Mucosa of rectum (tissue), 2 donors: ENCODE results near the gene NMT1.

Experiments used
- H3K27ac ChIP-seq, 2 donors: one replicate each; pipeline ENCODE4 v1.7.0; 2013; ENCODE audit warnings: inconsistent platforms in 2 of 2, low read depth in 2 of 2, low read length in 2 of 2
- H3K27me3 ChIP-seq, 2 donors: one replicate each; pipeline ENCODE4 v1.7.0; 2013; ENCODE audit warnings: low read length in 2 of 2; ENCODE audit not compliant: control insufficient read depth in 2 of 2, insufficient read depth in 2 of 2
- H3K36me3 ChIP-seq, 2 donors: one replicate each; pipeline ENCODE4 v1.7.0; 2013; ENCODE audit warnings: low read length in 2 of 2; ENCODE audit not compliant: control insufficient read depth in 2 of 2, insufficient read depth in 2 of 2
- H3K4me1 ChIP-seq, 2 donors: one replicate each; pipeline ENCODE4 v1.7.0; 2013; ENCODE audit warnings: low read length in 2 of 2, mild to moderate bottlenecking in 1 of 2; ENCODE audit not compliant: control insufficient read depth in 2 of 2, insufficient read depth in 2 of 2
- H3K4me3 ChIP-seq, 2 donors: one replicate each; pipeline ENCODE4 v1.7.0; 2013; ENCODE audit warnings: low read length in 2 of 2
- H3K9ac ChIP-seq, 2 donors: one replicate each; pipeline ENCODE4 v1.7.0; 2013; ENCODE audit warnings: low read length in 2 of 2, low read depth in 1 of 2, mild to moderate bottlenecking in 1 of 2
- H3K9me3 ChIP-seq, 2 donors: one replicate each; pipeline ENCODE4 v1.7.0; 2013; ENCODE audit warnings: low read length in 2 of 2; ENCODE audit not compliant: control insufficient read depth in 2 of 2
- donor health status: healthy.
- donor health status: Normal muscosa, but diverticular disease.

The NMT1 gene

DNA sequence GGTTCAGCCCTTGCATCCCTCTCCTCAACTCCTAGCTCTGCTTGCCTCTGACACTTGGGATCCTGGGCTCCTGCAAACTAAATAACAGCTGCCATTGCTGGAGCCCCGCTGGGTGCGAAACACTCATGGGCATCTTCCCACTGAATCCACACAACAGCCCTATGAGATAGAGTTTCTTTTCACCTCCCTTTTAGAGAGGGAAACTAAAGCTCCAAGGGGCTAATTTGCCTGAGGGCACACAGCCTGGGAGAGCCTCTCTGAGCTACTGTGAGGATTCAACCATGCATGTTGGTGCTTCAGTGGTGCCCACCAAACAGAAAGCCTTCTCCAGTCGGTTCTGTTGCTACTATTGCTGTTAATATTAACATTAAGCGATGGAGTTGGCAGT is 78.4 kb downstream of the NMT1 start:
- Histone ChIP-seq H3K27ac (no peak overlapping the region), H3K36me3 (peaks cover 0 to 3% of the 10 kb centered on the region in 2 donors), H3K27me3 (no peaks in the 10 kb centered on the region), H3K9ac (no peak overlapping the region), H3K9me3 (no peaks in the 10 kb centered on the region), H3K4me3 (no peak overlapping the region), H3K4me1 (peaks cover 17 to 26% of the 10 kb centered on the region in 2 donors)

DNA sequence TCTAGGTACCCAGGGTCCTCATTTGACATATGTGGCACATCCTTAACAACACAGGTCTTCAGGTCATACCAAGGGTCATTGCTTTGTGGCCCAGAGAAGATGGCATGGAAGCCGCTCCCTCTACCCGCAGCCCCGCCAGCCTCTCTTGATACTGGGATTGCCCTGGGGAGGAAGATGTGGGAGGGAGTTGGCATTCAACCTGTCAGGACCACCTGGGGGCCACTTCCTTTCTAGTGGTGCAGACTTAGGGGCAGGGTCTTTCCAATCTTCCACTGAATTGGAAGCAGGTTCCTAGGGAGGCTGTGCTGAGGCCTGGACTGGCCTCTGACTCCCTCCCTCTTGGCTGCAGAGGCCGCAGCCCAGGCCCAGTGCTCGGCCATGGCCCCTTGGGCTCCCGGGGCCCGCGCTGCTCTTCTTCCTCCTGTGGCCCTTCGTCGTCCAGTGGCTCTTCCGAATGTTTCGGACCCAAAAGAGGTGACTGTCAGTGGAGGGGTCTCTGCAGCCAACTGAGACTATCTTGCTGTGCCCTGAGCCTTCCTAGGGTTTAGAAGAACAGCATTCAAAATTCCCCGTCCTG is 82.1 kb downstream of the NMT1 start:
- H3K36me3 ChIP-seq = peaks cover 0 to under 1% of the 10 kb centered on the region in 2 donors
- H3K9me3 ChIP-seq = no peaks in the 10 kb centered on the region
- H3K4me3 ChIP-seq = no peak overlapping the region
- H3K27me3 ChIP-seq = no peaks in the 10 kb centered on the region
- H3K4me1 ChIP-seq = peaks cover 21 to 27% of the 10 kb centered on the region in 2 donors
- H3K9ac ChIP-seq = peak overlapping the region in 1 of 2 donors; percentile 77
- peak overlapping the region; percentile 82 to 87 for H3K27ac ChIP-seq

DNA sequence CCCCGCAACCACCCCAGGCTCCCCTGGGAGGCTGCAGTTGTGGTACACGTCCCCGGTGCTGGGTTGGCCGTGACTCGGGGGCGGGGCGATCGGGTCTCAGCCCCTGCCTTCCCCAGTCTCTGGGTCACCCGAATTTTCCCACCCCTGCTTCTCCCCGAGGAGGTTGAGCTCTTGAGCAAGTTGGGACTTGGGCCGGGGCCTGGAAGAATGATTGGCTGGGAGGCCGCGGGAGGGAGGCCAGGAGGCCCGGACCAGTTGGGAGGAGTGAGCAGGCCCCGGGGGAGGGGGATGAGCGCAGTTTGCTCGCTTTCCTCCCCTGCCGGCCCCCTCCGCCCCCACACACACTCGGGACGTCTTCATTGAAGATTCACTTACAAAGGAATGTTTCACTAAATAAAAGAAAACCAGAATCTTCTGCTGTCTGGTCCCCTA is 82.7 kb downstream of the NMT1 start:
- Histone ChIP-seq H3K4me1 (peaks cover 25 to 30% of the 10 kb centered on the region in 2 donors), H3K27ac (peak overlapping the region; percentile 82 to 87), H3K36me3 (no peaks in the 10 kb centered on the region), H3K9ac (peak overlapping the region; percentile 52 to 77), H3K4me3 (peak overlapping the region; percentile 20 to 56), H3K9me3 (no peaks in the 10 kb centered on the region), H3K27me3 (no peaks in the 10 kb centered on the region)

DNA sequence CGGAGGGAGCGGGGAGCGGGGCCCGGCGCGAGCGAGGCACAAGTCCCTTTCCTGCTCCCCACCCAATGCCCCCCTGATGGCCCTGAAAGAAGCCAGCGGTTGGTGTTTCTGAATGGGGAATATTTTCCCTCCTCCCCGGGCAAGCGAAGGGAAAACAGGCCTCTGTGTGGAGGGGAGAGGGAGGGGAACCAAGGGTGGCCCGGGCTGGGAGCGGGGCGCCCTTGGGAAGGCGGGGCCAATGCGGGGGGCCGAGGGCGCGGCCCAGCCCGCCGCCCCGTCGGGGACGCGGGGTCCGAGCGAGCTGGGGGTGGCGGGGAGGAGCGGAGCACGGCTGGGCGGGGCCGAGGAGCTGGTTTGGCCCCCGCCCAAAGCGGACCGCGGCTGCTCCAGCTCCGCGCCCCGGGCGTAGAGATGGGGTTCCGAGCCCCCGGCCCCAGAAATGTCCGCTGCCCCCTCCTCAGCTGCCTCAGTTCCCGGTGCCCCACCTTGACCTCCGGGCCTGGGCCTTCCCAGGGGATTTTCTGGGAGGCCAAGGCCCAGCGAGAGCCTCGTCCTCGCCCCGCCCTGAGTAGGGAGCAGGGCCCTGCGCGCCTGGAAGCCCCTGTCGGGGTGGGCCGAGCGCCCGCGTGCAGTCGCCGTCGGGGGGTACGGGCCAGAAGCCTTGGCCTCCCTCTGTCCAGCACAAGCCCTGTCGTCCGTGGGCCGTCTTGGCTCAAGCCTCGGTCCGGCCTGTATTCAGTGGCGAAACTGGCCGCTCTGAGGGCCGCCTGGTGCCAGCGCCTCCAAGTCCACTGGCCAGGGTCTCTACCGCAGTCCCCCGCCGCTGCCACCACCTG is 83.3 kb downstream of the NMT1 start:
- peaks cover 26 to 36% of the 10 kb centered on the region in 2 donors for H3K4me1 ChIP-seq
- H3K27me3 ChIP-seq = no peaks in the 10 kb centered on the region
- H3K9me3 ChIP-seq = no peaks in the 10 kb centered on the region
- H3K27ac ChIP-seq = peak overlapping the region; percentile 82 to 87
- peak overlapping the region; percentile 52 to 77 for H3K9ac ChIP-seq
- peak overlapping the region; percentile 20 to 56 for H3K4me3 ChIP-seq
- no peaks in the 10 kb centered on the region for H3K36me3 ChIP-seq

DNA sequence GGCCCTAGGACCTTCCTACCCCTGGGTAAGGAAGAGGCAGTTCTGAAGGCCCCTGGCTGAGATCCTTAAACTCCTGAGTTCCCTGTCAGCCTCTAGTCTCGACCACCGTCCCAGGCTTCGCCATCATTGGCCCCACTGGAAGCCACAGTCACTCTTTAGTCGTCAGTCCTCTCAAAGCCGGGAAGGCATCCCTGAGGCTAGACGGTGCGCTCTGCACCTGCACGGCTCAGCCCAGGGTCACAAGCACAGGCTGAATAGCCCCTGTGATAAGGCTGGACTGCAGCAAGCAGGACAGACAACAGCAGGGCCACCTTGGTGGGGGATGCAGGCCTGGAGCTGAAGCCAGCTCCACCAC is 83.9 kb downstream of the NMT1 start:
- H3K9ac ChIP-seq = peak overlapping the region; percentile 4 to 77
- no peaks in the 10 kb centered on the region for H3K9me3 ChIP-seq
- H3K27me3 ChIP-seq = no peaks in the 10 kb centered on the region
- H3K4me1 ChIP-seq = peaks cover 26 to 36% of the 10 kb centered on the region in 2 donors
- H3K4me3 ChIP-seq = peak overlapping the region in 1 of 2 donors; percentile 20
- H3K36me3 ChIP-seq = no peaks in the 10 kb centered on the region
- H3K27ac ChIP-seq = peak overlapping the region; percentile 82 to 87

DNA sequence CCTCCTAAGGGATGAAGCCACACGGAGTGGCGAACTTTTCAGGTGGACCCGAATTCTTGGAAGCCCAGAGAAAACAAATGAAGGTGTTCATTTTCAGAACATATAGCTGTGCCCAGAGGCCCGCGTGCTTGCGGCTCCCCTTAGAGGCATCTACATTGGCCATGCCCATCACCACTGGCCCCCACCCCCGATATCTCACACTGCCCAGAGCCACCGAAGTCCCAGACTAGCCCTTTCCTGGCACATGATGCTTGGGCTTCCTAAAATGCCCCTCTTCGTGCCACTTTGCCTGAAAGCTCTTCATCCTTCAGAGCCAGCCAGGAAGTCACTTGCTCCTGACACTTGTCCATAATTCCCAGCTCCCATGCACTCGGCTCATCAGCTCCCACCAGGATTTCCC is 85.0 kb downstream of the NMT1 start:
- H3K4me1 ChIP-seq = peaks cover 32 to 37% of the 10 kb centered on the region in 2 donors
- no peak overlapping the region for H3K9ac ChIP-seq
- no peaks in the 10 kb centered on the region for H3K9me3 ChIP-seq
- no peaks in the 10 kb centered on the region for H3K36me3 ChIP-seq
- H3K27ac ChIP-seq = peak overlapping the region; percentile 98
- H3K27me3 ChIP-seq = no peaks in the 10 kb centered on the region
- peak overlapping the region in 1 of 2 donors; percentile 90 for H3K4me3 ChIP-seq

DNA sequence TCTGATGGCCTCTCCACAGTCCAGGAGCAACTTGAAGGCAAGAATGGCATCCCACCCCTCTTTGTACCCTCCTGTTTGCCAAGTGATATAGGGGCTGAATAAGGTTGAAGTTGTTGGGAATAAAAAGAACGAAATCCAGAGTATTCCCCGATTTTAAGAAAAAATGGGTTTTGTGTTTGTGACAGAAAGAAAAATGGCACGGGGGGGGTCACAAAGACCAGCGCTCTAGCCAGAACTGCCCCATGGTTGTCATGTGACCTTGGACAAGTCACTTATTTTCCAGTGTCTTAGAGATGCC is 85.4 kb downstream of the NMT1 start:
- H3K9me3 ChIP-seq = no peaks in the 10 kb centered on the region
- peak overlapping the region; percentile 98 for H3K27ac ChIP-seq
- H3K4me3 ChIP-seq = peak overlapping the region; percentile 90 to 95
- H3K4me1 ChIP-seq = peaks cover 32 to 41% of the 10 kb centered on the region in 2 donors
- no peaks in the 10 kb centered on the region for H3K27me3 ChIP-seq
- peak overlapping the region in 1 of 2 donors; percentile 90 for H3K9ac ChIP-seq
- no peaks in the 10 kb centered on the region for H3K36me3 ChIP-seq

DNA sequence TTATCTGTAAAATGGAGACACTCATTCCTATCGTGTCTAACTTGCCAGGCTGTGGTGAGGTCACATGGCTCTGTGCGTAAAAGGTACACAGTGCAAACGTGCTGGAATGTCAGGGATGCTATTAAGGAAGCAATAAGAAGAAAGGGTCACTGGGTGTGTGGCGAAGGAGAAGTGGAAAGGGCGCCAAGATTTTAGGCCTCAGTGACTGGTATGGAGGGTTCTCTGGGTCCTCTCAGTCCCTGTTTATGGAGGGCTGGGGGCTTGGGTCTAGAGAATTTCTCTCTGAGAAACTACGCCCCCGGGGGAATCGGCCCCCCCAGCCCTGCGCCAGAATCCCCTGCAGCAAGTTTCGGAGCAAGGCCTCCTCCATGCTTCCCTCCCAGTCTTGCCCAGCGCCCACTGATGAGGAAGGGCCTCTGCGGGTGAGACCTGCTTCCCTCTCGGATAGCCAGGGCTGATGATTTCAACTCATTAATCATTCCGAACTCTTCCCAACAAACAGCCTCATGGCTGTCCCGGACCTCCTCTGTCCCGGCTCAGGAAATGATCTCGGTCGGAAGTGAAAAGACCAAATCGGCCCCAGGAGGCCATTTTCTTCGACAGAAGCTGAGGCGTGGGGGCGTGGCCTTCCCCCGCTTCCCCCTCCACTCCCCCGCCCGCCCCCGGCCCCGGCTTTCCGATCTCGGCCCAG is 85.9 kb downstream of the NMT1 start:
- H3K9ac ChIP-seq = peak overlapping the region; percentile 90

DNA sequence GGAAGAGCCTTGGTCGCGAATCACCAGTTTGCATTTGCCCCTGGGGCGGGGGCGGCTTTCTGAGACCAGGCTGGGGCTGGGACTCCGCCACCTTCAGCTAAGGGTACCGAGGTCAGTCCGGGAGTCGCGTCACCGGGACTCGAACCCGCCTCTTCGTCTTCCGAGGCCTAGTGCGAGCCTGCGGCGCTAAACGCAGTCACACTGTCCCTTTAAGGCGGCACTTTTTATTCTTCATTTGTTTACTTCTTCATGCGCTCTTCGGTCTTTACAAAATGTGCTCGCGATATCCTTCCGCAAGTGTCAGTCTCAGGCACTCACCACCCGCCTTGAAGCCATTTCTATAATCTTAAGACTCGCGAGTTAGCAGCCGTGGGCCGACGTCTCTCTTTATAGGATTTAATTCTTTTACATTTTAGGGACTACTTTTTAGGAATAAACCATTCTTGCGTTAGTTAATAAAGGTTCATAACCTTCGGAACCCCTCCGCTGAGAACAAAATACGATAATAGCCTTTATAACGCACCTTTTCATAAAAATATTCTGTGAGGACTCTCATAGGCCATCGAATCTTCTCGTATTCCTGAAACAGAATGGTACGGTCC is 86.6 kb downstream of the NMT1 start:
- Histone ChIP-seq H3K4me1 (peaks cover 35 to 44% of the 10 kb centered on the region in 2 donors), H3K27ac (peak overlapping the region; percentile 98), H3K9ac (peak overlapping the region; percentile 88 to 90), H3K4me3 (peak overlapping the region; percentile 90 to 95), H3K27me3 (no peaks in the 10 kb centered on the region), H3K9me3 (no peaks in the 10 kb centered on the region), H3K36me3 (no peaks in the 10 kb centered on the region)

More for the DNA sequence above, 85.9 kb downstream of the NMT1 start:
- Histone ChIP-seq H3K4me1 (peaks cover 35 to 44% of the 10 kb centered on the region in 2 donors), H3K9me3 (no peaks in the 10 kb centered on the region), H3K27ac (peak overlapping the region; percentile 98), H3K36me3 (no peaks in the 10 kb centered on the region), H3K27me3 (no peaks in the 10 kb centered on the region), H3K4me3 (peak overlapping the region; percentile 90 to 95)
